Measurements from ENCODE around the gene AUNIP.

The AUNIP gene

GRCh38 chr1:25874635-25875153 is 15.4 kb upstream of the AUNIP start:
- in situ Hi-C loops (cut with MboI; ENCODE audit: low pct_unique_long_range_greater_than_20kb, low sequenced_read_pairs, unreplicated experiment) = no loop called here
- peak; percentile 43 for DNase-seq (ENCODE audit: low spot score)
- no peak for TF ChIP-seq CTCF (IDR thresholded peaks at IDR 0.05; ENCODE audit: extremely low read depth, insufficient read depth, missing control alignments)

- no peak for TF ChIP-seq CTCF (IDR thresholded peaks at IDR 0.05; ENCODE audit: extremely low read depth, insufficient read depth, missing control alignments)
- no peak for DNase-seq (ENCODE audit: low spot score)
- in situ Hi-C loops (cut with MboI; ENCODE audit: low pct_unique_long_range_greater_than_20kb, low sequenced_read_pairs, unreplicated experiment) = no loop called here
Observed at GRCh38 chr1:25874209-25874608, 15.0 kb upstream of the AUNIP start.

DNA sequence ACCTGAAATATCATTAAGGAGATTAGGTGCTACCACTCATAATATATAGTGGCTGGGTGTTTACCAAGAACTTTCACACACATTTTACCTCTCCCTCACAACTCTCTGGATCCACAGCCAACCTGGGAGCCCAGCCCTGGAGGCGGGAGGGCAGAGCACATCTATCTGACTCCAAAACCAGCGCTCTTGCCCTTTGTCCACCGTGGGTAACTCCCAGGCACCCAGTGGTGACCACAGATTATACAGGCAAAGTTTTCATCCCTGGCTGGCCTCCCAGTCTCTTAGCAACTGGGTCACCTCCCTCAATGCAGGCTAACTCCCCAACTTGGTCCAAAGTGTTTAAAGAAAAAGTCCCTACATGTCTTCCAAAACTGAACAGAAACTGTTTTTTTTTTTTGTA is 13.9 kb upstream of the AUNIP start:
- no peak for DNase-seq (ENCODE audit: low spot score)
- in situ Hi-C loops (cut with MboI; ENCODE audit: low pct_unique_long_range_greater_than_20kb, low sequenced_read_pairs, unreplicated experiment) = no loop called here
- TF ChIP-seq CTCF (IDR thresholded peaks at IDR 0.05; ENCODE audit: extremely low read depth, insufficient read depth, missing control alignments) = no peak

- in situ Hi-C loops (cut with MboI; ENCODE audit: low pct_unique_long_range_greater_than_20kb, low sequenced_read_pairs, unreplicated experiment) = no loop called here
- TF ChIP-seq CTCF (IDR thresholded peaks at IDR 0.05; ENCODE audit: extremely low read depth, insufficient read depth, missing control alignments) = no peak
- no peak for DNase-seq (ENCODE audit: low spot score)
Observed at GRCh38 chr1:25872713-25873112, 13.5 kb upstream of the AUNIP start.

GRCh38 chr1:25871704-25872494 is 12.6 kb upstream of the AUNIP start:
- in situ Hi-C loops (cut with MboI; ENCODE audit: low pct_unique_long_range_greater_than_20kb, low sequenced_read_pairs, unreplicated experiment) = no loop called here
- no peak for DNase-seq (ENCODE audit: low spot score)
- TF ChIP-seq CTCF (IDR thresholded peaks at IDR 0.05; ENCODE audit: extremely low read depth, insufficient read depth, missing control alignments) = no peak

- no peak for DNase-seq (ENCODE audit: low spot score)
- in situ Hi-C loops (cut with MboI; ENCODE audit: low pct_unique_long_range_greater_than_20kb, low sequenced_read_pairs, unreplicated experiment) = no loop called here
- no peak for TF ChIP-seq CTCF (IDR thresholded peaks at IDR 0.05; ENCODE audit: extremely low read depth, insufficient read depth, missing control alignments)
Observed at GRCh38 chr1:25871086-25871703, 11.9 kb upstream of the AUNIP start.

Data from GM13977 (cell line).